Neural cell (in vitro differentiated cells): ENCODE data around the gene PPP4R2. TPM values are rescaled to one million over a fixed set of nuclear protein-coding genes. Genes with fewer than 3 reads are reported as not detected.

Source experiments
- H2AFZ ChIP-seq: fragments of 200-600, 300-800 bp; sonication (generic), shearing (Covaris generic); 2 replicates; pipeline ENCODE4 v1.6.0; 2014; ENCODE audit warnings: low read depth, mild to moderate bottlenecking, antibody characterized with exemption, low read length, moderate library complexity
- H3F3A ChIP-seq: fragments of 200-600 bp; shearing (Covaris generic); 2 replicates; pipeline ENCODE4 v1.6.1; 2016; ENCODE audit warnings: mild to moderate bottlenecking, moderate library complexity, mixed read lengths, antibody characterized with exemption, low read length; ENCODE audit not compliant: insufficient read depth, poor library complexity, severe bottlenecking
- H3K27ac ChIP-seq: fragments of 200-600, 300-800 bp; sonication (generic), shearing (Covaris generic); 2 replicates; pipeline ENCODE4 v1.5.1; 2014; ENCODE audit warnings: mild to moderate bottlenecking, low read length, moderate library complexity
- H3K27me3 ChIP-seq: fragments of 300-800, 200-600 bp; sonication (generic), shearing (Covaris generic); 2 replicates; pipeline ENCODE4 v1.6.0; 2014; ENCODE audit warnings: mild to moderate bottlenecking, low read depth, low read length, moderate library complexity; ENCODE audit not compliant: insufficient read depth
- H3K36me3 ChIP-seq: fragments of 300-800, 200-600 bp; sonication (generic), shearing (Covaris generic); 2 replicates; pipeline ENCODE4 v1.5.1; 2014; ENCODE audit warnings: mild to moderate bottlenecking, antibody characterized with exemption, low read length, moderate library complexity; ENCODE audit not compliant: insufficient read depth
- H3K4me2 ChIP-seq: fragments of 300-800, 200-600 bp; sonication (generic), shearing (Covaris generic); 2 replicates; pipeline ENCODE4 v1.6.0; 2014; ENCODE audit warnings: mild to moderate bottlenecking, low read length
- H3K4me3 ChIP-seq: fragments of 300-800, 200-600 bp; sonication (generic), shearing (Covaris generic); 2 replicates; pipeline ENCODE4 v1.5.1; 2014; ENCODE audit warnings: mild to moderate bottlenecking, low read length, moderate library complexity
- H3K79me2 ChIP-seq: fragments of 200-600 bp; shearing (Covaris generic); replicated peaks from 2 replicates; pipeline ENCODE4 v1.6.0; 2014; ENCODE audit warnings: mild to moderate bottlenecking, low read length, moderate library complexity; ENCODE audit not compliant: insufficient read depth
- H3K9ac ChIP-seq: fragments of 300-800, 200-600 bp; sonication (generic), shearing (Covaris generic); 2 replicates; pipeline ENCODE4 v1.6.1; 2016; ENCODE audit warnings: mild to moderate bottlenecking, low read length, mixed read lengths
- H3K9me2 ChIP-seq: fragments of 200-600 bp; shearing (Covaris generic); 2 replicates; pipeline ENCODE4 v1.6.1; 2016; ENCODE audit warnings: mild to moderate bottlenecking, low read length, mixed read lengths; ENCODE audit not compliant: insufficient read depth
- H3K9me3 ChIP-seq: fragments of 200-600, 300-800 bp; sonication (generic), shearing (Covaris generic); 2 replicates; pipeline ENCODE4 v1.6.1; 2016; ENCODE audit warnings: mild to moderate bottlenecking, mixed run types, low read length, moderate library complexity, mixed read lengths
- H4K20me1 ChIP-seq: fragments of 200-600 bp; shearing (Covaris generic); 2 replicates; pipeline ENCODE4 v1.6.1; 2016; ENCODE audit warnings: mild to moderate bottlenecking, mixed run types; ENCODE audit not compliant: insufficient read depth
- EP300 ChIP-seq: fragments of 450-650 bp; conservative IDR thresholded peaks from 2 replicates; pipeline ENCODE4 v1.6.1; 2014; ENCODE audit warnings: antibody characterized with exemption, mild to moderate bottlenecking, moderate library complexity; ENCODE audit not compliant: poor library complexity, severe bottlenecking
- EZH2 ChIP-seq: fragments of 200-600, 300-800 bp; shearing (Covaris generic), sonication (generic); IDR thresholded peaks from 2 replicates; pipeline ENCODE4 v1.6.1; 2014; ENCODE audit warnings: antibody characterized with exemption, low read length, borderline replicate concordance, mild to moderate bottlenecking; ENCODE audit not compliant: insufficient read depth, poor library complexity, severe bottlenecking
- MXI1 ChIP-seq: fragments of 450-650 bp; conservative IDR thresholded peaks from 2 replicates; pipeline ENCODE4 v1.6.1; 2014; ENCODE audit warnings: antibody characterized with exemption, mild to moderate bottlenecking; ENCODE audit not compliant: poor library complexity, severe bottlenecking
- POLR2AphosphoS5 ChIP-seq: IDR thresholded peaks from 2 replicates; pipeline ENCODE4 v1.6.1; 2012
- RAD21 ChIP-seq: fragments of 450-650 bp; conservative IDR thresholded peaks from 2 replicates; pipeline ENCODE4 v1.6.1; 2014; ENCODE audit warnings: antibody characterized with exemption, mild to moderate bottlenecking, moderate library complexity
- SMC3 ChIP-seq: fragments of 450-650 bp; conservative IDR thresholded peaks from 2 replicates; pipeline ENCODE4 v1.6.1; 2014; ENCODE audit warnings: antibody characterized with exemption, mild to moderate bottlenecking, moderate library complexity; ENCODE audit not compliant: poor library complexity
- TAF1 ChIP-seq: IDR thresholded peaks from 2 replicates; pipeline ENCODE4 v1.6.1; 2012; ENCODE audit warnings: low read depth
- polyA plus RNA-seq: library from polyadenylated mRNA; depleted of rRNA; stranded (reverse); fragments of >200 nt; gene quantifications from 2 replicates; pipeline ENCODE4 v1.2.3, GENCODE V29; 2014
- TF ChIP-seq, protein P1 (sequence below): IDR thresholded peaks from 2 replicates; pipeline ENCODE4 v1.6.1; 2012; ENCODE audit warnings: borderline replicate concordance
- TF ChIP-seq, protein P2 (sequence below): fragments of 450-650 bp; IDR thresholded peaks from 2 replicates; pipeline ENCODE4 v1.5.1; 2014; ENCODE audit warnings: antibody characterized with exemption, mild to moderate bottlenecking, moderate library complexity; ENCODE audit not compliant: poor library complexity, severe bottlenecking

PPP4R2 gene
- polyA plus RNA-seq, 1 donor from 2014 or later: 65.5 TPM

DNA sequence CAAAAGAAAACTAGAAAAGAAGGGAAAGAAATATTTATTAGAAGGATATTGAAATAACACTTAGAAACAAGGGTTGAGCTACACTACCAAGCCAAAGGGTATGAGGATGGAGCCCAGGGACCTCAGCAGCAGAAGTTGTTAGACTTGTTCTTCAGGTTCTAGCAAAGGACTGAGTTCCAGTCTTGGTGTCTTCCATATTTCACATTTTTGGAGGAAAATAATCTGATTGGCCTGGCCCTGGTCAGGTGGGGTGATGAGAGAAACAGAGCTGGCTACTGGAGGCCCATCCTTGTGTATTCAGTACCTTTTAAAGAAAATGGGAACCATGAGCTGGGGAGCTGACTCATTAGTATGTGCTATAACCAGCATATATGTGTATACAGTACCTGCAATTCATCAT, 28.2 kb downstream of the PPP4R2 start:
- H3F3A ChIP-seq: no peaks in the 10 kb centered on the region
- H3K4me2 ChIP-seq: no peak overlapping the region
- H3K27ac ChIP-seq: no peak overlapping the region
- H3K36me3 ChIP-seq: no peaks in the 10 kb centered on the region
- H3K9me2 ChIP-seq: no peaks in the 10 kb centered on the region
- no peaks in the 10 kb centered on the region for H3K27me3 ChIP-seq
- TF ChIP-seq, protein P1, sequence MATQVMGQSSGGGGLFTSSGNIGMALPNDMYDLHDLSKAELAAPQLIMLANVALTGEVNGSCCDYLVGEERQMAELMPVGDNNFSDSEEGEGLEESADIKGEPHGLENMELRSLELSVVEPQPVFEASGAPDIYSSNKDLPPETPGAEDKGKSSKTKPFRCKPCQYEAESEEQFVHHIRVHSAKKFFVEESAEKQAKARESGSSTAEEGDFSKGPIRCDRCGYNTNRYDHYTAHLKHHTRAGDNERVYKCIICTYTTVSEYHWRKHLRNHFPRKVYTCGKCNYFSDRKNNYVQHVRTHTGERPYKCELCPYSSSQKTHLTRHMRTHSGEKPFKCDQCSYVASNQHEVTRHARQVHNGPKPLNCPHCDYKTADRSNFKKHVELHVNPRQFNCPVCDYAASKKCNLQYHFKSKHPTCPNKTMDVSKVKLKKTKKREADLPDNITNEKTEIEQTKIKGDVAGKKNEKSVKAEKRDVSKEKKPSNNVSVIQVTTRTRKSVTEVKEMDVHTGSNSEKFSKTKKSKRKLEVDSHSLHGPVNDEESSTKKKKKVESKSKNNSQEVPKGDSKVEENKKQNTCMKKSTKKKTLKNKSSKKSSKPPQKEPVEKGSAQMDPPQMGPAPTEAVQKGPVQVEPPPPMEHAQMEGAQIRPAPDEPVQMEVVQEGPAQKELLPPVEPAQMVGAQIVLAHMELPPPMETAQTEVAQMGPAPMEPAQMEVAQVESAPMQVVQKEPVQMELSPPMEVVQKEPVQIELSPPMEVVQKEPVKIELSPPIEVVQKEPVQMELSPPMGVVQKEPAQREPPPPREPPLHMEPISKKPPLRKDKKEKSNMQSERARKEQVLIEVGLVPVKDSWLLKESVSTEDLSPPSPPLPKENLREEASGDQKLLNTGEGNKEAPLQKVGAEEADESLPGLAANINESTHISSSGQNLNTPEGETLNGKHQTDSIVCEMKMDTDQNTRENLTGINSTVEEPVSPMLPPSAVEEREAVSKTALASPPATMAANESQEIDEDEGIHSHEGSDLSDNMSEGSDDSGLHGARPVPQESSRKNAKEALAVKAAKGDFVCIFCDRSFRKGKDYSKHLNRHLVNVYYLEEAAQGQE: no peak
- TF ChIP-seq POLR2AphosphoS5 (no peak), TAF1 (no peak), MXI1 (no peak), EZH2 (no peak), RAD21 (no peak)
- H3K4me3 ChIP-seq: no peak overlapping the region
- H3K79me2 ChIP-seq: peaks cover 100% of the 10 kb centered on the region
- no peaks in the 10 kb centered on the region for H3K9me3 ChIP-seq
- no peak overlapping the region for H2AFZ ChIP-seq
- no peaks in the 10 kb centered on the region for H4K20me1 ChIP-seq
- H3K9ac ChIP-seq: no peak overlapping the region

DNA sequence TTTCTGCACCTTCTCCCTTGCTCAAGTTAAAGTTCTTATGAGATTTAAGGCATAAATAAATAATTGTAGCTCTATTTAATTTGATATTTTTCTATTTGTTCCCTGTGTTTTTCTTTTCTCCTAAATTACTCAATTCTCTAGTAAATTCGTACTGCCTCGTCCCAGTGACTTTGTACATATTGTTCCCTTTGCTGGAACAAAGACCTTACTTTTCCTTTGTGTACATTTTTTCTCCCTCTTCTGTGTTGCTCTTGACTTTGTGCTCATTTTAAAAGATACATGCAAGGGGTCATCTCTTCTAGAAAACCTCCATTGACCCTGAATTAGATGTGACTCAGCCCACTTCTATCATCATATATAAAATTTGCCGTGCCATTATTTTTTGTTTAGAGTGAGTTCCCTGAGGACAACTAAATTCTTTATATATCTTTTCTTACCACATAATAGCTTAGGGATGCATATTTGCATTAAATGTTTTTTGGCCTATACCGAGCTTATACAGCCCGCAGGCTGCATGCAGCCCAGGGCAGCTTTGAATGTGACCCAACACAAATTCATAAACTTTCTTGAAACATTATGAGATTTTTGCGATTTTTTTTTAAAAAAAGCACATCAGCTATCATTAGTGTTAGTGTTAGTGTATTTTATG, 29.6 kb downstream of the PPP4R2 start:
- Histone ChIP-seq H3K9ac (no peak overlapping the region), H3K79me2 (peaks cover 97% of the 10 kb centered on the region), H3K27ac (no peak overlapping the region), H2AFZ (no peak overlapping the region), H3F3A (no peaks in the 10 kb centered on the region), H3K36me3 (no peaks in the 10 kb centered on the region), H3K9me2 (no peaks in the 10 kb centered on the region), H4K20me1 (no peaks in the 10 kb centered on the region), H3K4me2 (no peak overlapping the region), H3K4me3 (no peak overlapping the region), H3K27me3 (no peaks in the 10 kb centered on the region), H3K9me3 (no peaks in the 10 kb centered on the region)
- TF ChIP-seq EP300 (no peak), TAF1 (no peak), SMC3 (no peak), POLR2AphosphoS5 (no peak), MXI1 (no peak), EZH2 (no peak), RAD21 (no peak)
- TF ChIP-seq, protein P1: no peak
- TF ChIP-seq, protein P2, sequence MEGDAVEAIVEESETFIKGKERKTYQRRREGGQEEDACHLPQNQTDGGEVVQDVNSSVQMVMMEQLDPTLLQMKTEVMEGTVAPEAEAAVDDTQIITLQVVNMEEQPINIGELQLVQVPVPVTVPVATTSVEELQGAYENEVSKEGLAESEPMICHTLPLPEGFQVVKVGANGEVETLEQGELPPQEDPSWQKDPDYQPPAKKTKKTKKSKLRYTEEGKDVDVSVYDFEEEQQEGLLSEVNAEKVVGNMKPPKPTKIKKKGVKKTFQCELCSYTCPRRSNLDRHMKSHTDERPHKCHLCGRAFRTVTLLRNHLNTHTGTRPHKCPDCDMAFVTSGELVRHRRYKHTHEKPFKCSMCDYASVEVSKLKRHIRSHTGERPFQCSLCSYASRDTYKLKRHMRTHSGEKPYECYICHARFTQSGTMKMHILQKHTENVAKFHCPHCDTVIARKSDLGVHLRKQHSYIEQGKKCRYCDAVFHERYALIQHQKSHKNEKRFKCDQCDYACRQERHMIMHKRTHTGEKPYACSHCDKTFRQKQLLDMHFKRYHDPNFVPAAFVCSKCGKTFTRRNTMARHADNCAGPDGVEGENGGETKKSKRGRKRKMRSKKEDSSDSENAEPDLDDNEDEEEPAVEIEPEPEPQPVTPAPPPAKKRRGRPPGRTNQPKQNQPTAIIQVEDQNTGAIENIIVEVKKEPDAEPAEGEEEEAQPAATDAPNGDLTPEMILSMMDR: no peak
